HL-60 (cell line): ENCODE data around the gene SDHA.

ENCODE experiments used
- CTCF ChIP-seq: IDR thresholded peaks from one replicate; pipeline ENCODE4 v1.5.1; 2011; ENCODE audit warnings: low read length, control low read depth, inconsistent platforms; ENCODE audit not compliant: insufficient read depth
- GABPA ChIP-seq: IDR thresholded peaks from 2 replicates; pipeline ENCODE4 v1.6.1; 2012; ENCODE audit warnings: low read depth
- POLR2AphosphoS5 ChIP-seq: IDR thresholded peaks from 2 replicates; pipeline ENCODE4 v1.6.1; 2012; ENCODE audit warnings: low read depth
- REST ChIP-seq: IDR thresholded peaks from 2 replicates; pipeline ENCODE4 v1.6.1; 2012; ENCODE audit warnings: low read depth; ENCODE audit not compliant: insufficient replicate concordance

DNA sequence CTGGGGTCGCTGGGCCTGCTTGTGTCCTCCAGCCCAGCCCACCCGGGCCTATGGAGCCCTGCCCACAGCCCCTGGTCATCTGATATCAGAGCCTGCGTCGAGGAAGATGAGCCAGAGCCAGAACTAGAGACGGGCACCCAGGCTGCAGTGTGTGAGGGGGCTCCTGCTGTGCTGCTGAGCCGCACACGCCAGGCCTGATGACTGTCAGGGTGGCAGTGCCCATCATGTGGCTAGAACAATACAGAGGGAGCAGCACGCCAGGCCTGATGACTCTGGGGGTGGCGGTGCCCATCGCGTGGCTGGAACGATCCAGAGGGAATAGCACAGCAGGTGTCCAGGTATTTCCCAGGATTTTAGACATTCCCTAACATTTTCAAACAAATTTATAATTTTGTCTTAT is 36.0 kb upstream of the SDHA start:
- TF ChIP-seq CTCF (no peak), POLR2AphosphoS5 (no peak), GABPA (no peak), REST (no peak)
